ENCODE results near the gene POTEM. TPM values are rescaled to one million over a fixed set of nuclear protein-coding genes. Genes with fewer than 3 reads are reported as not detected.
"Not testable (repeated sequence)": the region's sequence is repeated elsewhere in the genome, so short reads cannot be mapped to it uniquely, and the experiment has no call there.

Gene POTEM
- not detected for total RNA-seq

- H3K27me3 ChIP-seq; intact Hi-C loops (cut with DNase I; ENCODE audit: low total_unique reads); H3K27ac ChIP-seq; ATAC-seq; H3K4me1 ChIP-seq; H3K36me3 ChIP-seq; H3K9me3 ChIP-seq; DNase-seq; H3K4me3 ChIP-seq; in situ Hi-C loops (cut with MboI; ENCODE audit: low sequenced_read_pairs in 4 of 4): not testable (repeated sequence)
These were observed at the start of gene POTEM for GRCh38 chr14:18967134-18967533. Gene POTEM, plus strand, starts transcription at chr14:18967434. Its CDS starts 52 bp downstream, at chr14:18967486.

GRCh38 chr14:18918345-18918744 lies 48.9 kb upstream of the POTEM start:
- in situ Hi-C loops (cut with MboI; ENCODE audit: low sequenced_read_pairs in 4 of 4); DNase-seq; intact Hi-C loops (cut with DNase I; ENCODE audit: low total_unique reads); H3K4me3 ChIP-seq; H3K36me3 ChIP-seq; H3K4me1 ChIP-seq; ATAC-seq; H3K9me3 ChIP-seq; H3K27me3 ChIP-seq; H3K27ac ChIP-seq: not testable (repeated sequence)

GRCh38 chr14:18920052-18920451 lies 47.2 kb upstream of the POTEM start:
- H3K27me3 ChIP-seq; DNase-seq; H3K36me3 ChIP-seq; in situ Hi-C loops (cut with MboI; ENCODE audit: low sequenced_read_pairs in 4 of 4); intact Hi-C loops (cut with DNase I; ENCODE audit: low total_unique reads); H3K27ac ChIP-seq; H3K4me1 ChIP-seq; H3K9me3 ChIP-seq; H3K4me3 ChIP-seq; ATAC-seq: not testable (repeated sequence)

- H3K27ac ChIP-seq; H3K36me3 ChIP-seq; ATAC-seq; H3K27me3 ChIP-seq; intact Hi-C loops (cut with DNase I; ENCODE audit: low total_unique reads); H3K4me3 ChIP-seq; H3K4me1 ChIP-seq; DNase-seq; in situ Hi-C loops (cut with MboI; ENCODE audit: low sequenced_read_pairs in 4 of 4); H3K9me3 ChIP-seq: not testable (repeated sequence)
These were observed 46.1 kb upstream of the POTEM start for GRCh38 chr14:18921055-18921701.

- H3K4me1 ChIP-seq; in situ Hi-C loops (cut with MboI; ENCODE audit: low sequenced_read_pairs in 4 of 4); H3K9me3 ChIP-seq; H3K27me3 ChIP-seq; H3K4me3 ChIP-seq; H3K27ac ChIP-seq; intact Hi-C loops (cut with DNase I; ENCODE audit: low total_unique reads); DNase-seq; ATAC-seq; H3K36me3 ChIP-seq: not testable (repeated sequence)
These were observed 30.4 kb upstream of the POTEM start for GRCh38 chr14:18936848-18937247.

GRCh38 chr14:18938733-18939132 lies 28.5 kb upstream of the POTEM start:
- H3K36me3 ChIP-seq; H3K4me3 ChIP-seq; H3K27me3 ChIP-seq; DNase-seq; H3K4me1 ChIP-seq; in situ Hi-C loops (cut with MboI; ENCODE audit: low sequenced_read_pairs in 4 of 4); ATAC-seq; intact Hi-C loops (cut with DNase I; ENCODE audit: low total_unique reads); H3K27ac ChIP-seq; H3K9me3 ChIP-seq: not testable (repeated sequence)

GRCh38 chr14:18949939-18950338 lies 17.3 kb upstream of the POTEM start:
- in situ Hi-C loops (cut with MboI; ENCODE audit: low sequenced_read_pairs in 4 of 4); H3K4me3 ChIP-seq; H3K9me3 ChIP-seq; H3K4me1 ChIP-seq; H3K27me3 ChIP-seq; H3K36me3 ChIP-seq; DNase-seq; ATAC-seq; intact Hi-C loops (cut with DNase I; ENCODE audit: low total_unique reads); H3K27ac ChIP-seq: not testable (repeated sequence)

- H3K4me1 ChIP-seq; in situ Hi-C loops (cut with MboI; ENCODE audit: low sequenced_read_pairs in 4 of 4); H3K27me3 ChIP-seq; DNase-seq; H3K4me3 ChIP-seq; intact Hi-C loops (cut with DNase I; ENCODE audit: low total_unique reads); H3K27ac ChIP-seq; ATAC-seq; H3K9me3 ChIP-seq; H3K36me3 ChIP-seq: not testable (repeated sequence)
These were observed 14.1 kb upstream of the POTEM start for GRCh38 chr14:18953085-18953484.

- H3K27ac ChIP-seq; H3K36me3 ChIP-seq; in situ Hi-C loops (cut with MboI; ENCODE audit: low sequenced_read_pairs in 4 of 4); ATAC-seq; H3K9me3 ChIP-seq; H3K27me3 ChIP-seq; H3K4me1 ChIP-seq; DNase-seq; H3K4me3 ChIP-seq; intact Hi-C loops (cut with DNase I; ENCODE audit: low total_unique reads): not testable (repeated sequence)
These were observed 11.4 kb upstream of the POTEM start for GRCh38 chr14:18955816-18956215.

GRCh38 chr14:18961576-18961975 lies 5.7 kb upstream of the POTEM start:
- H3K27ac ChIP-seq; intact Hi-C loops (cut with DNase I; ENCODE audit: low total_unique reads); ATAC-seq; DNase-seq; H3K9me3 ChIP-seq; H3K36me3 ChIP-seq; H3K27me3 ChIP-seq; H3K4me3 ChIP-seq; in situ Hi-C loops (cut with MboI; ENCODE audit: low sequenced_read_pairs in 4 of 4); H3K4me1 ChIP-seq: not testable (repeated sequence)

GRCh38 chr14:18962143-18962542 lies 5.1 kb upstream of the POTEM start:
- DNase-seq; ATAC-seq; in situ Hi-C loops (cut with MboI; ENCODE audit: low sequenced_read_pairs in 4 of 4); H3K9me3 ChIP-seq; H3K27me3 ChIP-seq; intact Hi-C loops (cut with DNase I; ENCODE audit: low total_unique reads); H3K4me3 ChIP-seq; H3K36me3 ChIP-seq; H3K27ac ChIP-seq; H3K4me1 ChIP-seq: not testable (repeated sequence)

GRCh38 chr14:18963276-18963675 lies 4.0 kb upstream of the POTEM start:
- intact Hi-C loops (cut with DNase I; ENCODE audit: low total_unique reads); H3K27me3 ChIP-seq; H3K27ac ChIP-seq; H3K4me3 ChIP-seq; H3K36me3 ChIP-seq; H3K9me3 ChIP-seq; ATAC-seq; DNase-seq; in situ Hi-C loops (cut with MboI; ENCODE audit: low sequenced_read_pairs in 4 of 4); H3K4me1 ChIP-seq: not testable (repeated sequence)

Measured in gastrocnemius medialis (tissue), 4 donors.